ENCODE results near the gene SLC39A10.

The SLC39A10 gene

DNA sequence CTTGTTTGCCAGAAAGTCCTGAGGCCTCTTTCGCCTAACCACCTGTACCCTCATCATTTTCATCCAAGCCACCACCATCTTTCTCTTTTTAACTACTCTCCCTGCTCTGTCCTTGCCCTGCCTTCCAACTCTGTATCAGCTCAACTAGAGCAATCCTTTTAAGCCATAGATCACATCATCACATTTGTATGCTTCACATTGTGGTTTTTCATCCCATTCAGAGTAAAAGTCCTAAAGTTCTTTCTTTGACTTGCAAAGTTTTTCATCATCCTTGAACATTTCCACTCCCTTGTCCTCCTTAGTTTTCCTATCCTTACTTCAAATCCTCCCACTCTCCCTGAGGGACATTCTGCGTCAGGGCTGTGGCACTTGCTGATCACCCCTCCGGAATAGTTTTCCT is 73.9 kb downstream of the SLC39A10 start:
- no peak for DNase-seq

DNA sequence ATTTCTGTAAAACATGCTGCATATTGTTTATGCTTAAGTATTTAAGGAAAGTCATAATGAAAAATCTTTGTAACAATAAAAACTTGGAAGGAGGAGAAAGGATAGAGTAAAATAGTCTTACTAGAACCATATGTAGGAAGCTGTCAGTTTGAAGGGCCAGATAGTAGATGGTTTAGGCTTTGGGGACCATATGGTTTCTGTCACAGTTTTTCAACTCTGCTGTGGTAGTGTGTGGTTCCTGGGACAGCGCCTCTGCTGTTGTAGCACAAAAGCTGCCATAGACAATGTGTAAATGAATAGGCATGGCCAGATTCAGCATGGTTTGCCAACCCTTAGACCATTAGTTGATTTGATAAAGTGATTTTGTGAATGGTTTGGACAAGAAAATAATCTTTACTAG is 75.5 kb downstream of the SLC39A10 start:
- DNase-seq = no peak

DNA sequence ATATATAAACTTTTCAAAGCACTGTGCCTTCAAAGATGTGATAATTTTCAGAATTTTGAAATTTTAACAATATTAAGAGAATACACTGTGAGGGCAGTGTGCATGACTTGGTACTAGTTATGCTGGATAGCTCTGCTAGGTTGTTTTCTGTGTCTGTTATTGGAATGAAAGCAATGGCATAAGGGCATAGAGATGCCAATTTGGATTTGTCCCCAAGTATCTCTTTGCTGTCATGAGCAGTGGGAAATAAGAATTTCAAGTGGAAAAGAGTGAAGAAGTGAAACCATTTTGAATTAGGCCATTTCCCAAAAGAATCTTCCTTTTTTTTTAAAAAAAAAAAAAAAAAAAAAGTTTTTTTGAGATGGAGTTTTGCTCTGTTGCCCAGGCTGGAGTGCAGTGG is 76.8 kb downstream of the SLC39A10 start:
- no peak for DNase-seq

DNA sequence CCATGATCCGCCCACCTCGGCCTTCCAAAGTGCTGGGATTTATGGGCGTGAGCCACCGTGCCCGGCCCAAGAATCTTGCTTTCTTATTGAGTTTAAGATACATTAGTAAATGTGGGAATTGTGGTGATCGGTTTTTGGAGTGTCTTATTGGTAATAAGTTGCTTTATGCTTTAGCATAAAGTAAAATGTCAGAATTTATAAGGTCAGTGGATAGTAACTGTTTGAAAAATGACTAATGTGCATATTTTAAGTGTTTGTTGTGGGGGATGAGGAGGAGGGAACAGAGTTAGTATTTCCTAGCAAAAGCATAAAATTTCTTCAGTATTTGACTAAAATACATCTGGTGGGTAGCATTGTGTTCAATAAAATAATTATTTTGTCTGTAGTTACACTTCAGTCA is 77.4 kb downstream of the SLC39A10 start:
- DNase-seq = no peak

DNA sequence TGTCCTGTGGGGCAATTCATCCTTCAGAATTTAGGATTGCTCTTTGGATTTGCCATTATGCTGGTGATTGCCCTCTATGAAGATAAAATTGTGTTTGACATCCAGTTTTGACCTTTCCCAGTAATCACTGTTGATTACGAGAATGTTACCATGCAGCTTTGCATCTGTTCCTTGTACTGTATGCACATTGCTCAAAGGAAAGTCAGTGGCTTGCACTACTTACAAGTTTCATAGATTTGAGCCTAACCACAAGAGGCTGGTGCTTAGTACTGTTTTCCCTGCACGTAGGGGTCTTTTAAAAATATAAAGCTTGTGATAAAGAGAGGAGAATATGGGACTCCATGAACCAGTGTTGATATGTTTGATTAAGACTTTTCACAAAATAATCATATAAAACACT is 77.9 kb downstream of the SLC39A10 start:
- DNase-seq = no peak

DNA sequence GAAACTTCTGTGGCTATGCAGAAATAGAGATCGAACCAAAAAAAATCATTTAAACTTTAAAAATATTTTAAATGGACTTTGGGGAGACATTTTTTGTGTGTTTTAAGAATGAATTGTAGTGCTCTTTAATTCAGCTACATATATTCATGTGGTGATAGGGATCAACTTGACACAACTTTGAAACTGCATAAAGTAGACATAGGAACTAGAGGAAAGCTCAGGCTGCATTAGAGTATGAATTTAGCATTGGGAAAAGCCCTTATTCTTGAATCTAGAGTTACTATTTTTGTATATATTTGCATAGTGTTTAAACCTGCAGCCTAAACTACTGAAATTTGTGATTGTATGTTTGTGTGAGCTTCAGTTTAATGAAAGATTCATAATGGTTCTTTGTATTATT is 78.3 kb downstream of the SLC39A10 start:
- DNase-seq = no peak

DNA sequence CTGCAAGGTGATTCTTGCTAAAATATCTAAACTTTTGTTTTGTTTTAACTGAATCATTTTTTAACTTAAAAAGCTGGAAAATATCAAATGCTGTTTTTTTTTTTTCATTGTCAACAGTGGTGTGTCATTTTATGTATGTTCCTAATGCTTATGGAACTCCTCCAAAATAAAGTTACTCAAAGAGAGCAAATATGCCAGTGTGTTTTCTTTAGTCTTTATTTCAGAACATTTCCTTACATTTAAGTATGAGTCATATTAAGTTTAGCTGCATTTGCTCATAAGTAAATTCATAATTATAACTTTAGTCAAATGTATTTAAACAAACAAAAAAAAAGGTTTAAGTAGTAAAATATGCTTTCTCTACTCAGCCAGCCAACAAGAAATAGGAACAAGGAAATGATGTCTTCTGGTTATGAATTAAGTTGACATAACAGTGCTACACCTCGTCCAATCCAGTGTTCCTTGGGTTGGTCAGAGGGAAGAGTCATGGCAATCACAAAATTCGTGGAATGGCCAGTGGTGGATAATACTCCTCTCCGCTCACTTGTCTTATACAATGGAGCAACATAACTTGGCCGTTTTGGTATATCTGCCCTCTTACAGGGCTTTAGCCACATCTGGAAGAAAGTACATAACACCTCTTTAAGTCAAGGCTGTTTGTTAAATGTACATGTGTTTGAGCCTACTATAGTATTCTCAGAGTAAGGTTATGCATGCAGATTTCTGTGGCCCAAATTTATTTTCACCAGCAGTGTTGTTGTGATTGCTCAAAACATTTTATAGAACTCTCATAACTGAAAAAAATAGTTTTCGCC is 80.7 kb downstream of the SLC39A10 start:
- no peak for DNase-seq

DNA sequence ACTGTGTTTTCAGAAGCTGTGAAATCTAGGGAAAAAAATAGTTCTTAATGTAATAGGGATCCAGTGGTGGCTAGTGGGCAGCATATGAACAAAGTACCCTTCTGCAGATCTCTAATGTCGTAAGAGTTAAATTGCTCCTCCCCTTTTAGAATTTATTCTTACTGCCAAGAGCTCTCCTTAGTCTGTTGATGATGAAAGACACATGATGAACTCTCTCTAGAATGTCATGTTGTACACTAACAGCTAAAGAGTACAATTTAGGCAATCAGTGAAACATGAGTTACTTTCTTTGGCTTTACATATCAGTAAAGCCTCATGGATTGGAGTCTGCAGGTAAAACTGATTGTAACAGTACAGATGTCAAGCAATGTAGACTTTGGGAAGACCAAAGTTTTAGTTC is 84.2 kb downstream of the SLC39A10 start:
- no peak for DNase-seq

DNA sequence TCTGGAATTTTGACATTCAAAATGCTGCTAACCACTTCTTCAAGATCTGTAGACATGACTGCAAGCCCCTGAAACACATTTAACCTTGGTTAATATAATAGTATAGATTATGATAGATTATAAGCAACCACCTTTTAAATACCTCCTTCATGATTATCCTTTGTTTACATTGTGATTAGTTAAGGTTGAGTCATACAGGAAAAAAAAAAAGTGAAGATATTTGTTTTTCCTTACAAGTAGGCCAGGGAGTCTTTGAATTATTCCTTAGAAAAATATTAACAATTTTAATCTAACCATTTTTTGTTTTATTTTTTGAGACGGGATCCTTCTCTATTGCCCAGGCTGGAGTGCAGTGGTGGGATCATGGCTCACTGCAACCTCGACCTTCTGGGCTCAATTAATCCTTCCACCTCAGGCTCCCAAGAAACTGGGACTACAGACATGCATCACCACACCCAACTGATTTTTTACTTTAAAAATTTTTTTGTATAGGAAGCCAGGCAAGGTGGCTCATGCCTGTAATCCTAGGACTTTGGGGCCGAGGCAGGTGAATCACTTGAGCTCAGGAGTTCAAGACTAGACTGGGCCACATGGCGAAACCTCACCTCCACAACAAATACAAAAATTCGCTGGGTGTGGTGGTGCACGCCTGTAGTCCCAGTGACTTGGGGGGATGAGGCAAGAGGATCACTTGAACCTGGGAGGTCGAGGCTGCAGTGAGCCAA is 99.4 kb downstream of the SLC39A10 start:
- no peak for DNase-seq

DNA sequence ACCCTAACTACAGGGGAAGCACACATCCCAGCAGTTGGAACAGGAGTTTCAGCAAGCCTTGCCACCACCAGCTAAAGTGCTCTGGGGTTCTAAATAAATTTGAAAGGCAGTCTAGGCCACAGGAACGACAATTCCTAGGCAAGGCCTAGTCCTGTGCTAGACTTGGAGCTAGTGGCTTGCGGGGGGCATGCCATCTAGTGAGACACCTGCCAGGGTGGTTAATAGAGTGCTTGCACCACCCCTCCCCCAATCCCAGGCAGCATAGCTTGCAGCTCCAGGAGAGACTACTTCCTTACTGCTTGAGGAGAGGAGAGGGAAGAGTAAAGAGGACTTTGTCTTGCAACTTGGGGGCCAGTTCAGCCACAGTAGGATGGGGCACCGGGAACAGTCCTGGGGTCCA is 101.8 kb downstream of the SLC39A10 start:
- DNase-seq = no peak

DNA sequence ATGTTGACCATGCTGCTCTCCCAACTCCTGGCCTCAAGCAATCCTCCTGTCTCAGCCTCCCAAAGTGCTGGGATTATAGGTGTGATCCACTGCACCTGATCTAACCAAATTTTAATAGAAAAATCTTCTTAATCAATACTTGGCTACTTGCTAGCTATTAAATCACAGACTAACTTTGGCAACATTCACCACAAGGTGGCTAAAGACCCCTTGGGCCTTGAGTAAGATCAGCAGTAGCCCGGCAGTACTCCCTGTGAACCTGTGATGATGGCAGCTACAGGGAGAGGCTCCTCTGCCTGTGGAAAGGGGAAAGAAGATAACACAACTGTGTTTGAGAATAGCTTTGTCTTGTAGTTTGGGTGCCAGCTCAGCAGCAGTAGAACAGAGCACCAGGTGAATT is 102.9 kb downstream of the SLC39A10 start:
- DNase-seq = no peak

DNA sequence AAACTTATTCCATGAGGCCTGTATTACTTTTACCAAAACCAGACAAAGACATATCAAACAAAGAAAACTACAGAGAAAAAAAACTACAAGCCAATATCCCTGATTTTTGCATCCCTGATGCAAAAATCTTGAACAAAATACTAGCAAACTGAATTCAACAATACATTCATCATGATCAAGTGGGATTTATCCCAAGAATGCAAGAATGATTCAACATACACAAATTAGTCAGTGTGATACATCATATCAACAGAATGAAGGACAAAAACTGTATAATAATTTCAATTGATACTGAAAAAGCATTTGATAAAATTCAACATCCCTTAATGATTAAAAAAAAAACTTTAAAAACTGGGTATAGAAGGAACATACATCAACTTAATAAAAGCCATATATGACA is 106.8 kb downstream of the SLC39A10 start:
- no peak for DNase-seq

DNA sequence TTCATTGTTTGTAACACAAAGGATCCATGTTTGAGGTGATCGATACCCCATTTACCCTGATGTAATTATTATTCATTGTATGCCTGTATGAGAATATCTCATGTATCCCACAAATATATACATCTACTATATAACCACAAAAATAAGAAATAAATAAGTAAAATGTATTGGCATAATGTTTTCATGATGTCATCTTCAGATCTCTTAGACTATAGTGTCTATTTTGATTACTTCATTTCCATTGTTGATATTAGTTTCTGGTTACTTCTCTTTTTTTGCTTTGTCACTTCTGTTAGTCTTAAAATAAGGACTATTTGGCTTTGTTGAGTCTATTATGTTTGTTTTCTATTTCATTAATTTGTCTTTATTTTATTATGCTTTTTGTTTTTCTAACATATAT is 109.7 kb downstream of the SLC39A10 start:
- DNase-seq = no peak

DNA sequence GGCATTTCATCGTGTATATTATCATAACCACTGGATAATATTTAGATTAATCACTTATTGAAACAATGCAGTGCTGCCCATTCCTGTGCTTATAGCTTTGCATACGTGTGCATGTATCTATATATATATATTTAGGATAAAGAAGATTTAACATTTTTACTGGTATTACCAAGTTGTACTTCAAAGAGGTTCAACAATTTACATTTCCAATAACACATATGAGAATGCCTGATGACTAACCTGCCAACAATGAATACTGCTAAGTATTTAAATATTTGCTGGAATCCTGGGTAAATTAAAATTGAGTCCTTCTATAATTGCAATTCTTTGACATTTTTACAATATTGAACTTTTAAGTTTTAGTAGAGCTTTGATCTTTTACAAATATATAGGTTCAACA is 111.4 kb downstream of the SLC39A10 start:
- DNase-seq = no peak

DNA sequence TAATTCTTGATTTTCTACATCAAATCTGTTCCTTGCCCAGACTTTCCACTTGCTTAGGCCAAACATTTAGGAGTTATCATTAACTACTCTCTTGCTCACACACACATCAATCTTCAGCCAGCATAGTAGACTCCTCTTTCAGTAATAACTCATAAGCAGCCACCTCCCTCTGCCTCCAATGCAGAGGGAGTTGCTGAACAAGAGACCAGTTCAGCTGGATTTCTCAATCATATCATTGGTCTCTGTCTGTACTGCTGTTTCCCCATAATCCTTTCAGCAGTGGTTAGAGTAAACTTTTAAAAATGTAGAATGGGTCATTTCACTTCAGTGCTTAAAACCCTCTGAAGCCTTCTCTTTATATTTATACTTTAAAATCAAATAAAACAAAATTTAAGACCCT is 112.9 kb downstream of the SLC39A10 start:
- DNase-seq = no peak

DNA sequence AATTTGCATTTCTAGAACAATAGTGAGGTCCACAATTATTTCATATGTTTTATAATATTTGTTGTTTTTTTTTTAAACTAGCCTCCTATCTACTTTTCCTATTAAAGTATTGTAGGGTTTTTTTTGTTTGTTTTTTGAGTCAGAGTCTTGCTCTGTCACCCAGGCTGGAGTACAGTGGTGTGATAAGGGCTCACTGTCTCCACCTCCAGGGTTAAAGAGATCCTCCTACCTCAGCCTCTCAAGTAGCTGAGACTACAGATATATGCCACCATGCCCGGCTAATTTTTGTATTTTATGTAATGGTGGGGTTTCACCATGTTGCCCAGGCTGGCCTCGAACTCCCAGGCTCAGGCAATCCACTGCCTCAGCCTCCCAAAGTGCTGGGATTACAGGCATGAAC is 122.5 kb downstream of the SLC39A10 start:
- DNase-seq = no peak

DNA sequence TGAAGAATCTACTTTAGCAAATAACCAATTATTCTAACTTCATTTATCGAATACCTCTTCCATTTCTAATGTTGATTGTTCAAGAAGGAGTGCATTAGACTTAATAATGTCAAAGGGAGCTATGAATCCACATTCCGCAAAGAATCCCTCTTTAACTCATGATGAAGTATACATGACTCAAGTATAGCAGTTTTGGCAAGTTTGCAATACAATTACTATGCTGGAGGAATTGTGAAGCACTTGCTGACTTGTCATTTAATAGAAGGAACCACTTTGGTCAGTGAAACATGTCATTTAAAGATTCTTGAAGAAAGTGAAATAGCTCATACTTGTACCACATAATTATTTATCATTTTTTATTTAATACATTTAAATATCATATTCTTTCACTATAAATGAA is 125.1 kb downstream of the SLC39A10 start:
- DNase-seq = no peak
